ENCODE measurements around the gene GATAD2A. TPM values are rescaled to one million over a fixed set of nuclear protein-coding genes. Genes with fewer than 3 reads are reported as not detected.

The GATAD2A gene
- total and polyA plus RNA-seq, 10 of the 15 experiments (the other 5 are each of a cell fraction or from before 2014, with no cell fraction given): 2.6 to 173 (median 32.0) TPM

DNA sequence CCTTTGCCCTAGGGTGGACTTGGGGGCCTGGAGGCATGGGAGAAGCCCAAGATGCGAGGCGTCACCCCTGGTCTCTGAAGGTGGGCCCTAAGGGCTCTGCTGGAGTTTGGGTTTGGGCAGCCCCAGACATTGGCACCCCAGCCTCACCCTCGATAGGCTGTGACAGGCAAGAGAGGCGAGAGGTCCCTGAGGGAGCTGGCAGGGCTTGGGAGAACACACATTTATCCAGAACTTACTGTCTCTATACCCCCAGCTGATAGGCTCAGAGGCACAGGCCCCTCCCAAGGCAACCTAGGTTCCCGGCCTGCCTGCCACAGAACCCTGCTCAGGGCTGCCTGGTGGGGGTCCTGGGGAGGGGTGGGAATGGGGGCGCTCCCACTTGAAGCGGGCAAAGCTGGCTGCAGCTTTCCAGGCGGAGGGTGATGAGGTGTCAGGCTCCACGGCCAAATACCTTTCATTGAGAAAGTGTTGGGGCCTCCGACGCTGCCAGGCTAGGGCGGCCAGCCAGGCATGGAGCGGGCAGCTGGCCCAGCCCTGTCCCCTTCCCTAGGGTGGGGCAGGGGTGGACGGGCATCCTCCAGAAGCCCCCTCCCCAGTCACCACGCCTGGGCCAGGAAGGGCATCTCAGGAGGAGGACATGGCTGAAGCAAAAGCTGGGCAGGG lies 142.3 kb downstream of the GATAD2A start:
- in situ Hi-C loops (cut with MboI) (loop anchor here (25.0 kb wide), 4 partner anchors 864 to 1489 kb away; partner anchors contain the start of genes ZNF66 and ZNF737), intact Hi-C loops (cut with micrococcal nuclease; ENCODE audit: unreplicated experiment) (no loop called here)
- ChIA-PET POLR2A (no interaction called here), CTCF (interaction anchor here (1.0 kb wide), 1 partner anchor 101 kb away, joined by 3 read pairs; no protein-coding TSS in a partner anchor), SMC1A (ENCODE audit: uncharacterized antibody, unreplicated experiment) (interaction anchor here (1.1 kb wide), 1 partner anchor 51 kb away, joined by 3 read pairs; no protein-coding TSS in a partner anchor), RAD21 (ENCODE audit: unreplicated experiment) (interaction anchor here (0.7 to 1.4 kb wide), 2 partner anchors 16 to 68 kb away, joined by 3 read pairs; no protein-coding TSS in a partner anchor)
- no peak for TF ChIP-seq ZNF274 (IDR thresholded peaks at IDR 0.05; ENCODE audit: insufficient read depth, insufficient read length)
- TF ChIP-seq EP300 (IDR thresholded peaks at IDR 0.05; ENCODE audit: borderline replicate concordance in 1 of 2, control insufficient read depth in 1 of 2, low read depth in 2 of 2, low read length in 2 of 2): no peak
- TF ChIP-seq, protein P1, sequence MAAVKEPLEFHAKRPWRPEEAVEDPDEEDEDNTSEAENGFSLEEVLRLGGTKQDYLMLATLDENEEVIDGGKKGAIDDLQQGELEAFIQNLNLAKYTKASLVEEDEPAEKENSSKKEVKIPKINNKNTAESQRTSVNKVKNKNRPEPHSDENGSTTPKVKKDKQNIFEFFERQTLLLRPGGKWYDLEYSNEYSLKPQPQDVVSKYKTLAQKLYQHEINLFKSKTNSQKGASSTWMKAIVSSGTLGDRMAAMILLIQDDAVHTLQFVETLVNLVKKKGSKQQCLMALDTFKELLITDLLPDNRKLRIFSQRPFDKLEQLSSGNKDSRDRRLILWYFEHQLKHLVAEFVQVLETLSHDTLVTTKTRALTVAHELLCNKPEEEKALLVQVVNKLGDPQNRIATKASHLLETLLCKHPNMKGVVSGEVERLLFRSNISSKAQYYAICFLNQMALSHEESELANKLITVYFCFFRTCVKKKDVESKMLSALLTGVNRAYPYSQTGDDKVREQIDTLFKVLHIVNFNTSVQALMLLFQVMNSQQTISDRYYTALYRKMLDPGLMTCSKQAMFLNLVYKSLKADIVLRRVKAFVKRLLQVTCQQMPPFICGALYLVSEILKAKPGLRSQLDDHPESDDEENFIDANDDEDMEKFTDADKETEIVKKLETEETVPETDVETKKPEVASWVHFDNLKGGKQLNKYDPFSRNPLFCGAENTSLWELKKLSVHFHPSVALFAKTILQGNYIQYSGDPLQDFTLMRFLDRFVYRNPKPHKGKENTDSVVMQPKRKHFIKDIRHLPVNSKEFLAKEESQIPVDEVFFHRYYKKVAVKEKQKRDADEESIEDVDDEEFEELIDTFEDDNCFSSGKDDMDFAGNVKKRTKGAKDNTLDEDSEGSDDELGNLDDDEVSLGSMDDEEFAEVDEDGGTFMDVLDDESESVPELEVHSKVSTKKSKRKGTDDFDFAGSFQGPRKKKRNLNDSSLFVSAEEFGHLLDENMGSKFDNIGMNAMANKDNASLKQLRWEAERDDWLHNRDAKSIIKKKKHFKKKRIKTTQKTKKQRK (IDR thresholded peaks at IDR 0.05; ENCODE audit: low read depth, low read length): no peak
- no peak for TF ChIP-seq SMAD5 (IDR thresholded peaks at IDR 0.05; ENCODE audit: low read depth)
- no peak for TF ChIP-seq CEBPB (IDR thresholded peaks at IDR 0.05; ENCODE audit: borderline replicate concordance in 1 of 2, low read depth in 2 of 2, low read length in 2 of 2)
- no peak for TF ChIP-seq PML (IDR thresholded peaks at IDR 0.05; ENCODE audit: low read length)
- TF ChIP-seq POLR2A (IDR thresholded peaks at IDR 0.05; ENCODE audit: low read depth, low read length): no peak
- no peak for TF ChIP-seq ESRRA (IDR thresholded peaks at IDR 0.05; ENCODE audit: low read length)
- TF ChIP-seq NR2C1 (IDR thresholded peaks at IDR 0.05): no peak
- no peak for TF ChIP-seq TCF3 (IDR thresholded peaks at IDR 0.05; ENCODE audit: borderline replicate concordance, insufficient read depth, low read depth, low read length)
- no peak for TF ChIP-seq RFX5 (IDR thresholded peaks at IDR 0.05; ENCODE audit: low read depth, low read length)
- no peak for TF ChIP-seq MTA3 (IDR thresholded peaks at IDR 0.05; ENCODE audit: borderline replicate concordance, low read length)
- no peak for TF ChIP-seq MXI1 (IDR thresholded peaks at IDR 0.05; ENCODE audit: low read depth, low read length)
- TF ChIP-seq CREM (IDR thresholded peaks at IDR 0.05; ENCODE audit: low read depth): no peak
- TF ChIP-seq SPI1 (IDR thresholded peaks at IDR 0.05; ENCODE audit: borderline replicate concordance, insufficient read depth, low read depth, low read length): no peak
- TF ChIP-seq ZZZ3 (IDR thresholded peaks at IDR 0.05; ENCODE audit: control insufficient read depth, insufficient read length, low read depth): no peak
- no peak for TF ChIP-seq FOXM1 (IDR thresholded peaks at IDR 0.05; ENCODE audit: low read depth, low read length)
- no peak overlapping the region for H3K9ac ChIP-seq (ENCODE audit: control insufficient read depth, insufficient read depth, low read length)
- H3K27ac ChIP-seq (ENCODE audit: control insufficient read depth, insufficient read depth): no peak overlapping the region
- H3K4me3 ChIP-seq: no peak overlapping the region
- no peak for ATAC-seq
- no peaks in the 10 kb centered on the region for H3K79me2 ChIP-seq (ENCODE audit: control insufficient read depth, insufficient read depth, low read length)
- no peak for DNase-seq (ENCODE audit: low read depth, low spot score)
- WGBS (ENCODE audit: insufficient coverage, insufficient replicate concordance, low lambda C conversion rate, missing lambda C conversion rate): 35% methylated on average over 15 of the region's 15 CpGs
- no peak for FAIRE-seq
- no peak overlapping the region for H2AFZ ChIP-seq (ENCODE audit: control insufficient read depth, low read depth, low read length)
- no peak overlapping the region for H3K4me2 ChIP-seq (ENCODE audit: control insufficient read depth, insufficient read depth)
- H3K27me3 ChIP-seq (replicated peaks in 1 of 2; ENCODE audit: control insufficient read depth in 2 of 2, insufficient read depth in 2 of 2, low read length in 1 of 2): no peaks in the 10 kb centered on the region
- no peaks in the 10 kb centered on the region for H3K36me3 ChIP-seq (ENCODE audit: control insufficient read depth in 2 of 2, insufficient read depth in 2 of 2, low read length in 1 of 2)
- H4K20me1 ChIP-seq (ENCODE audit: control insufficient read depth, insufficient read depth): no peaks in the 10 kb centered on the region
- BruUV-seq (replicated peaks): no TSS peak
- no peaks in the 10 kb centered on the region for H3K9me3 ChIP-seq (replicated peaks; ENCODE audit: control insufficient read depth, insufficient read depth, low read length)
- no peaks in the 10 kb centered on the region for H3K4me1 ChIP-seq (ENCODE audit: control insufficient read depth, insufficient read depth, low read length)

Data from GM12878 (cell line).